ENCODE data around the gene MXD4. TPM values are rescaled to one million over a fixed set of nuclear protein-coding genes. Genes with fewer than 3 reads are reported as not detected.

MXD4 gene
- total RNA-seq, 6 experiments from 2014 or later = 56.5 to 81.8 (median 60.3) TPM

DNA sequence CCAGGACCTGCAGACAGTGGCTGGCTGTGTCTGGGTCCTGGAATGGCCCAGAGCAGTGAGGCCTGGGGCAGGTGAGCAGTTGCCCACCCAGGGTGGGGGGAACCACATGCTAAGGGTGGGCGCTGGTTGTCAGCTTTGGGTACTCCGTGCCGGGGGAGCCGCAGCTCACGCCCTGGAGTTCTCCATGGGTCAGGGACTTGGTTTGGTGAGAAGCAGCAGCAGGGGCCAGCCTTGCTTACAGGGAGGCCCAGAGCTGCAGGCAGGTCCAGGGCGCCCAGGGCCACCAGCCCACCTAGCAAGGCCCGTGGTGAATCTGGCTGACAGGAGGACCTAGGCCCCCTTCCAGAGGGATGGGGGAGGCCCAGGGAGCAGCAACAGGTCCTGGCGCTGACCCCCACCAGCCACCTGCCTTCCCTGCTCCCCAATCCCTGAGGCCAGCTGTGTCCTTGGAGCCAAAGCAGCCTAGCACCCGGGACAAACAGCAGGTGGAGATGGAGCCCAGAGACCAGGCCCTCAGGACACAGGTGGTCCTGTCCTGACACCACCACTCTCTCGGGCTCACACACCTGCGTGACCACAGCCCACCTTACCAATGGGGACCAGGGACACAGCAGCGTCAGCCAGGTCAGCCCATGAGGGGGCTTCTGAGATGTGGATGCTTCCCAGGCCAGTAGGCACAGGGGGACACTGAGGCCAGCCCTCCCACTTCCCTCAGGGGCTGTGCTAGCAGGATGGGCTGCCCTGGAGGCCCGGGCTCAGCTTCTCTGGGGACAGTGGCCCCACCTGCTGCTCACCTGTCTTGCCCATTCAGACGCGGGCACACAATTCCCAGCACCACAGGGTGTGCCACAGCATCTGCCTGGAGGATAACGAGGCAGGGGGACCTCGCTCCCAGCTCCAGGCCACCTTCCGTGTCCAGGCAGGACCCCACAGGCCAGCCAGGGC, 3.5 kb downstream of the MXD4 start:
- Mint-ChIP-seq H3K36me3 (ENCODE audit: low read depth) (0 out of 2 replicates have a peak, but pooled peaks cover 6% of the 10 kb centered on the region), H3K4me1 (ENCODE audit: low read depth) (0 out of 2 replicates have a peak, but pooled peaks cover 4% of the 10 kb centered on the region), H3K4me3 (no peak overlapping the region), H3K27ac (no peak overlapping the region), H3K9me3 (no peaks in the 10 kb centered on the region), H3K27me3 (ENCODE audit: insufficient read depth) (no peaks in the 10 kb centered on the region)
- no peak for DNase-seq
- TF ChIP-seq, protein P1, sequence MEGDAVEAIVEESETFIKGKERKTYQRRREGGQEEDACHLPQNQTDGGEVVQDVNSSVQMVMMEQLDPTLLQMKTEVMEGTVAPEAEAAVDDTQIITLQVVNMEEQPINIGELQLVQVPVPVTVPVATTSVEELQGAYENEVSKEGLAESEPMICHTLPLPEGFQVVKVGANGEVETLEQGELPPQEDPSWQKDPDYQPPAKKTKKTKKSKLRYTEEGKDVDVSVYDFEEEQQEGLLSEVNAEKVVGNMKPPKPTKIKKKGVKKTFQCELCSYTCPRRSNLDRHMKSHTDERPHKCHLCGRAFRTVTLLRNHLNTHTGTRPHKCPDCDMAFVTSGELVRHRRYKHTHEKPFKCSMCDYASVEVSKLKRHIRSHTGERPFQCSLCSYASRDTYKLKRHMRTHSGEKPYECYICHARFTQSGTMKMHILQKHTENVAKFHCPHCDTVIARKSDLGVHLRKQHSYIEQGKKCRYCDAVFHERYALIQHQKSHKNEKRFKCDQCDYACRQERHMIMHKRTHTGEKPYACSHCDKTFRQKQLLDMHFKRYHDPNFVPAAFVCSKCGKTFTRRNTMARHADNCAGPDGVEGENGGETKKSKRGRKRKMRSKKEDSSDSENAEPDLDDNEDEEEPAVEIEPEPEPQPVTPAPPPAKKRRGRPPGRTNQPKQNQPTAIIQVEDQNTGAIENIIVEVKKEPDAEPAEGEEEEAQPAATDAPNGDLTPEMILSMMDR (IDR thresholded peaks at IDR 0.05) = no peak

DNA sequence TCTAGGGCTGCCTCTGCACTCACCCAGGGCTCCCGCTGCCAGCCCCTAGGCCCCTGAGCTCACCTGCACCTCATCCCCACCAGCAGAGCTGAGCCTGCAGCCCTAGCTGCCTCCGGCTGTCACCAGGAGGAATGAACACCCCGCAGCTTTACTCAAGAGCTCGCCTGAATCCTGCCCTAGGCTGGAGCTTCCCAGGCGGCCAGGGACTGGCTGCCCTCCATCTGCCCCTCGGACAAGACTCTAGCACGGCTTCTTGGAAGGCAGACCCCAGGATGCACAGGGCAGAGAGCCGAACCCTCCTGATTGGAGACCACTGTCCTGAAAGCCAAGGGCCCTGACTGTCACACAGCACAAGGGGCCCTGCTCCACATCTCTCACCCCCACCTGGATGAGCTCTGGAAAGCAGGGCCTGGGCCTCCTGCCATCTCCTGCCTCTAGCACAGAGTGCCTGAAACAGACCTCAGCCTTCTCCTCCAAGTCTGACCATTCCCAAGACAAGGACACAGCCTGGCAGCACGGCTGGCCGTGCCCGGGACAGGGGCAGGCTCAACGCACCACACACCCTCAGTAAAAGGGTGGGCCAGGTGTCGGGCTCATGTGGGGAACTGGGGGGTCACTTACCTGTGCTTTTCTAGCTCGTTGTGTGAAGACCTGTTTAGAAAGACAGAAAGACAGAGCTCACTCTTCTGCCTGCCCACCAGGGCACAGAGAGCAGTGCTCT, 4.4 kb downstream of the MXD4 start:
- 0 out of 2 replicates have a peak, but pooled peaks cover 6% of the 10 kb centered on the region for H3K36me3 Mint-ChIP-seq (ENCODE audit: low read depth)
- H3K9me3 Mint-ChIP-seq = no peaks in the 10 kb centered on the region
- TF ChIP-seq, protein P1 (IDR thresholded peaks at IDR 0.05) = no peak
- no peaks in the 10 kb centered on the region for H3K27me3 Mint-ChIP-seq (ENCODE audit: insufficient read depth)
- no peak for DNase-seq
- H3K4me1 Mint-ChIP-seq (ENCODE audit: low read depth) = 0 out of 2 replicates have a peak, but pooled peaks cover 4% of the 10 kb centered on the region
- no peak overlapping the region for H3K27ac Mint-ChIP-seq
- H3K4me3 Mint-ChIP-seq = no peak overlapping the region

DNA sequence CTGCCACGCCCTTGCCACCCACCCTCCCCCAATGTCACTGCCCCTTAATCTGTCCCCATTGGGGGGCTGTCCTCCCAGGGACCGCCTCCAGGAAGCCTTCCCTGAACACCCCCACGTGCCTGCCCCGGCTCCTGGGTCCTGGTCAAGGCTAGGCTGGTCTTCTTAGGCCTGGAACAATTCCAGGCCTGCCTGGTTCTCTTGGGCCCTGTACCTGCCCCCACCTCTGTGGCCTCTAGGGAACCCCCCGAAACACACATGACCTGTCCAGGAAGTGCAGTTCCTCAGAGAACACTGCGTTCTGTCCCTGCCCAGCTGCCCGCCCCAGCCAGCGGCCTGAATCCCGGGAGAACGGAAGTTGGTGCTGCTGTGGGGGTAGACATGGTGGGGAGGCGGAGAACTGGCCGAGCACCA, 5.1 kb downstream of the MXD4 start:
- Mint-ChIP-seq H3K27me3 (ENCODE audit: insufficient read depth) (no peaks in the 10 kb centered on the region), H3K27ac (no peak overlapping the region), H3K4me3 (no peak overlapping the region), H3K36me3 (ENCODE audit: low read depth) (0 out of 2 replicates have a peak, but pooled peaks cover 6% of the 10 kb centered on the region), H3K4me1 (ENCODE audit: low read depth) (0 out of 2 replicates have a peak, but pooled peaks cover 4% of the 10 kb centered on the region), H3K9me3 (no peaks in the 10 kb centered on the region)
- no peak for DNase-seq
- TF ChIP-seq, protein P1 (IDR thresholded peaks at IDR 0.05) = no peak

DNA sequence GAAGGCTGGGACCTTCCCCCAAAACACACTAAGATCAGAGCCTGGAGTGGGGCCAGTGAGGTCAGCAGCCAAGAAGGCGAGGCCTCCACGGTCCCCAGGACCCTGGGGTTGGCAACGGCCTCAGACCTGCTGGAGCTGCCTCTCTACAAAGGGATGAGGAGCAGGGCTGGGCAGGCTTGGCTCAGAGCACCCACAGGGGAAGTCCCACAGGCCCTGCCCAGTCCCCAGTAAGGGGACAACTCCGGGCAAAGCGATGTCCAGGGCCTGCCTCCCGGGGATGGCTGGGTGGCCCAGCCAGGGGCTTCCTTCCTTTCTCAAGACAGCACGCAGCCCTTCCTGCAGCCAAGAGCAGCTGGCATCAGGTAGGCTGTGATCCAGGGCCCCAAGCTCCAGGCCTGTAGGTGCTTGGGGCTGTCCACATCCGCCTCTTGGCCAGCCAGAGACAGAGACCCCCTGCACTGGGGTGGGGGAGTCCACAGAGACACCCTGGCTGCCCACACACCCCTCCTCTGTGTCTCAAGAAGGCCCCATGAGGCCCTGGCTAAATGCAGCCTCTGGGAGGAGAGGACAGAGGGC, 5.7 kb downstream of the MXD4 start:
- H3K27me3 Mint-ChIP-seq (ENCODE audit: insufficient read depth) = no peaks in the 10 kb centered on the region
- no peaks in the 10 kb centered on the region for H3K9me3 Mint-ChIP-seq
- no peak for DNase-seq
- TF ChIP-seq, protein P1 (IDR thresholded peaks at IDR 0.05) = no peak
- 0 out of 2 replicates have a peak, but pooled peaks cover 6% of the 10 kb centered on the region for H3K36me3 Mint-ChIP-seq (ENCODE audit: low read depth)
- H3K27ac Mint-ChIP-seq = no peak overlapping the region
- H3K4me3 Mint-ChIP-seq = no peak overlapping the region
- H3K4me1 Mint-ChIP-seq (ENCODE audit: low read depth) = 0 out of 2 replicates have a peak, but pooled peaks cover 4% of the 10 kb centered on the region

DNA sequence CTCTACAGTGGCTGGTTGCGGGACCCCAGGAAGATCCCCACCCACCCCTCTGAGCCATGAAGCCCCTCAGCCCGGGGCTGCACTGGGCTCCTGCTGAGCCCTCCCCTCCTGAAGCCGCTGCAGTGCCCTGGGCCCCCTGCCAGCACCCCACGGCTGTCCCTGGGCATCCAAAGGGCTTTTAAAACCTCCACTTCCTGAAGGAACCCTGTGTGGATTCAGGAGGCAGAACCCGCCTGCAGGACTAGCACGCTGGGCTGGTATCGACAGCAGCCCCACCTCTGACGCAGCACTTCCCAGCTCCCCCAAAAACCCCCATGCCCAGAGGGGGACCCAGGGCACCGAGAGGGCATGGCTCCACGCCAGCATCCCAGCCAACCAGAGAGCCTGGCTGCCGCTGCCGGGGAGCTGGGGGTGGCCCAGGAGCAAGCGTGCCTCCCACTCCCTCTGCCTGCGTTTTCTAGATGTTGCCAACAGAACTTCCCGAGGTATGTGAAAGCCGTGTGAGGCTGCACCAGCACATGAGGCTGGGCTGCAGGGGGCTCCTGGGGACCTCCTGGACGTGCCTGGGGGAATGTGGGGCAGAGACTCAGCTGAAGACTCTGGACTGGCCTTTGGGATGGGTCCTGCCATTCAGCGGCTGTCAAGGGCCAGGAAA, 6.3 kb downstream of the MXD4 start:
- no peaks in the 10 kb centered on the region for H3K27me3 Mint-ChIP-seq (ENCODE audit: insufficient read depth)
- H3K36me3 Mint-ChIP-seq (ENCODE audit: low read depth) = 0 out of 2 replicates have a peak, but pooled peaks cover 6% of the 10 kb centered on the region
- H3K9me3 Mint-ChIP-seq = no peaks in the 10 kb centered on the region
- no peak overlapping the region for H3K27ac Mint-ChIP-seq
- no peak overlapping the region for H3K4me3 Mint-ChIP-seq
- DNase-seq = no peak
- TF ChIP-seq, protein P1 (IDR thresholded peaks at IDR 0.05) = no peak
- H3K4me1 Mint-ChIP-seq (ENCODE audit: low read depth) = 0 out of 2 replicates have a peak, but pooled peaks cover 4% of the 10 kb centered on the region

Data from HFFc6 (cell line).